AG04449 (cell line): ENCODE results near the gene DCLRE1B.

Experiments used
- CTCF ChIA-PET: fragments of 350-600 bp; formaldehyde crosslinking; extraction: SDS; loops from one replicate; lab custom pipeline; 2021; ENCODE audit warnings: antibody characterized with exemption; lab: Yijun Ruan, JAX
- POLR2A ChIA-PET: fragments of 400-600, 350-600 bp; formaldehyde crosslinking; extraction: SDS; loops from one replicate; lab custom pipeline; 2020; ENCODE audit warnings: antibody characterized with exemption, inconsistent platforms; lab: Yijun Ruan, JAX
- DNase-seq: peaks from one replicate; pipeline ENCODE4 v3.0.0-alpha.2; 2010; ENCODE audit warnings: low read depth, low spot score
- H3K4me3 ChIP-seq: 2 replicates; pipeline ENCODE4 v1.5.1; 2011; ENCODE audit warnings: low read depth, mild to moderate bottlenecking, control low read depth, low read length
- TF ChIP-seq, protein P1 (sequence below): IDR thresholded peaks from one replicate; pipeline ENCODE4 v1.5.1; 2011; ENCODE audit warnings: mild to moderate bottlenecking, moderate library complexity, low read length, control low read depth, inconsistent platforms; ENCODE audit not compliant: insufficient read depth; ENCODE audit errors: missing control alignments

DCLRE1B gene

GRCh38 chr1:113881661-113882060 is 23.5 kb upstream of the DCLRE1B start:
- ChIA-PET POLR2A (no interaction called here), CTCF (interaction anchor here (0.9 to 2.0 kb wide), 5 partner anchors 11 to 64 kb away, joined by 3 to 9 read pairs (median 3); no protein-coding TSS in a partner anchor)
- TF ChIP-seq, protein P1, sequence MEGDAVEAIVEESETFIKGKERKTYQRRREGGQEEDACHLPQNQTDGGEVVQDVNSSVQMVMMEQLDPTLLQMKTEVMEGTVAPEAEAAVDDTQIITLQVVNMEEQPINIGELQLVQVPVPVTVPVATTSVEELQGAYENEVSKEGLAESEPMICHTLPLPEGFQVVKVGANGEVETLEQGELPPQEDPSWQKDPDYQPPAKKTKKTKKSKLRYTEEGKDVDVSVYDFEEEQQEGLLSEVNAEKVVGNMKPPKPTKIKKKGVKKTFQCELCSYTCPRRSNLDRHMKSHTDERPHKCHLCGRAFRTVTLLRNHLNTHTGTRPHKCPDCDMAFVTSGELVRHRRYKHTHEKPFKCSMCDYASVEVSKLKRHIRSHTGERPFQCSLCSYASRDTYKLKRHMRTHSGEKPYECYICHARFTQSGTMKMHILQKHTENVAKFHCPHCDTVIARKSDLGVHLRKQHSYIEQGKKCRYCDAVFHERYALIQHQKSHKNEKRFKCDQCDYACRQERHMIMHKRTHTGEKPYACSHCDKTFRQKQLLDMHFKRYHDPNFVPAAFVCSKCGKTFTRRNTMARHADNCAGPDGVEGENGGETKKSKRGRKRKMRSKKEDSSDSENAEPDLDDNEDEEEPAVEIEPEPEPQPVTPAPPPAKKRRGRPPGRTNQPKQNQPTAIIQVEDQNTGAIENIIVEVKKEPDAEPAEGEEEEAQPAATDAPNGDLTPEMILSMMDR, result no peak

GRCh38 chr1:113886417-113887401 is 18.4 kb upstream of the DCLRE1B start:
- DNase-seq, result no peak
- ChIA-PET POLR2A (no interaction called here), CTCF (no interaction called here)
- TF ChIP-seq, protein P1, result no peak
- no peak overlapping the region for H3K4me3 ChIP-seq

More at GRCh38 chr1:113881661-113882060, 23.5 kb upstream of the DCLRE1B start:
- no peak for DNase-seq
- no peak overlapping the region for H3K4me3 ChIP-seq

DNA sequence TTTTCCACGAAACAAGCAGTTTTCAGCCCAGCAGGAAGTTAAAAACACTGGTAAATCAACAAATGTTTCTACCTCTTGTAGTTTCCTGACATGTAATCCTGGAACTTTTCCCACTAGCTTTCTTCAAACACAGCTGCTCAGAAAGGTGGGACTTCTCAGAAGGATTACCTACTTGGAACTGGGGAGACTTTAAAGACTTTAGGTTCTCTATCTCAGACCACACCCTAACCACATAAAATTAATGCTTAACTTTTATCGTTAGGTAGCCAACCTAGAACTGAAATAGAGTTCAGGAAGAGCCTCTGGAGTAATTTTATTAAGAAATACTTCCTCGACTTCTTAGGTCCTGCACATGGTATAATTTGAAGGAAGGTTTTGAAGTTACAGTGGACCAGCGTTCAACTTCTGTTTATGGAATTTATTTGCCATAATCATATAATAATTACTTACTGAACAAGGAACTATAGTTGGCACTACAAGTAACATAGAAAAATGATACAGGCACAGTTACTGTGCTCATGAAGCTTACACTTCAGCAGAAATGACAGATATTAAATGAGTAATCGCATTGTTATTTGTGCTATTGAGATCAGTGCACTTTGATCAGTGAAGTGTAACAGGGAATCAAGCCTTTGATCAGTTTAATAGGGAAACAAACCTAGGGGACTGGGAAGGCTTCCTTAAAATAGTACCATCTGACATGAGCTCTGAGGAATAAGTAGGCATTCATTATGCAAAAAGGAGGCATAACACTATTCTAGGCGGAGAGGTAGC is 17.5 kb upstream of the DCLRE1B start, which contains the start of gene BCL2L15:
BCL2L15 (minus strand) TSS at position 180 of the 774 bp plus-strand sequence. CDS start 206 bp downstream, outside the sequence.
- ChIA-PET POLR2A (no interaction called here), CTCF (no interaction called here)
- no peak within 1 kb of the TSS for H3K4me3 ChIP-seq
- no peak for DNase-seq
- TF ChIP-seq, protein P1, result no peak

GRCh38 chr1:113890816-113891215 is 14.3 kb upstream of the DCLRE1B start:
- DNase-seq, result no peak
- H3K4me3 ChIP-seq, result no peak overlapping the region
- ChIA-PET CTCF (interaction anchor here (2.2 kb wide), 1 partner anchor 13 kb away, joined by 6 read pairs; the partner anchor contains the start of gene AP4B1), POLR2A (no interaction called here)
- TF ChIP-seq, protein P1, result no peak

DNA sequence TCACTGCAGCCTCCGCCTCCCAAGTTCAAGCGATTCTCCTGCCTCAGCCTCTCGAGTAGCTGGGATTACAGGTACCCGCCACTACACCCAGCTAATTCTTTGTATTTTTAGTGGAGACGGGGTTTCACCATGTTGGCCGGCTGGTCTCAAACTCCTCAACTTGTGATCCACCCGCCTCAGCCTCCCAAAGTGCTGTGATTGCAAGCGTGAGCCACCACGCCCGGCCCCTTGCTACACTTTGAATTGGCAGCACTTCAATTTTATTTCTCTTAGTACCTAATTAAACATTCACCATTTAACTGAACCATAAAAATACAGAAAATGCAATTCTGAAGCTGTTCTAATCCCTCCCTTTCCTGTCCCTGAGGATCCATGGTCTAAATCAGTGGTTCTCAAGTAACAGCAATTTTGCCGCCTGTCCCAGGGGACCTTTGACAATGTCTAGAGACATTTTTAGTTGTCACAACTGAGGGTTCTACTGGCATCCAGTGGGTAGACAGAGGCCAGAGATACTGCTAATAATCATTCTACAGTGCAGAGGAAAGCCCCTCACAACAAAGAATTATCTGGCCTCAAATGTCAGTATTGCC is 13.4 kb upstream of the DCLRE1B start:
- TF ChIP-seq, protein P1, result no peak
- ChIA-PET CTCF (interaction anchor here (1.3 kb wide), 1 partner anchor 57 kb away, joined by 5 read pairs; no protein-coding TSS in a partner anchor), POLR2A (no interaction called here)
- DNase-seq, result no peak
- H3K4me3 ChIP-seq, result no peak overlapping the region
